HL-60 (cell line): ENCODE data around the gene FGF10.

Source experiments
- DNase-seq, 2 experiments: peaks; one replicate each; pipeline ENCODE4 v3.0.0-alpha.2; 2010 to 2020; ENCODE audit warnings: low read depth in 1 of 2, low spot score in 1 of 2
- H3K27ac ChIP-seq: fragments of 250-450 bp; sonication (Bioruptor Pico); replicated peaks from 2 replicates; pipeline ENCODE4 v1.5.1; 2020; ENCODE audit warnings: mild to moderate bottlenecking, moderate library complexity
- H3K27me3 ChIP-seq: fragments of 250-450 bp; sonication (Bioruptor Pico); 2 replicates; pipeline ENCODE4 v1.5.1; 2021; ENCODE audit warnings: mild to moderate bottlenecking, moderate library complexity; ENCODE audit not compliant: insufficient read depth, poor library complexity, severe bottlenecking
- H3K4me3 ChIP-seq: replicated peaks from 2 replicates; pipeline ENCODE4 v1.5.1; 2011; ENCODE audit warnings: mild to moderate bottlenecking, control low read depth, low read length; ENCODE audit not compliant: insufficient read depth
- CTCF ChIP-seq: IDR thresholded peaks from one replicate; pipeline ENCODE4 v1.5.1; 2011; ENCODE audit warnings: low read length, control low read depth, inconsistent platforms; ENCODE audit not compliant: insufficient read depth
- GABPA ChIP-seq: IDR thresholded peaks from 2 replicates; pipeline ENCODE4 v1.6.1; 2012; ENCODE audit warnings: low read depth
- POLR2AphosphoS5 ChIP-seq: IDR thresholded peaks from 2 replicates; pipeline ENCODE4 v1.6.1; 2012; ENCODE audit warnings: low read depth
- REST ChIP-seq: IDR thresholded peaks from 2 replicates; pipeline ENCODE4 v1.6.1; 2012; ENCODE audit warnings: low read depth; ENCODE audit not compliant: insufficient replicate concordance
- SPI1 ChIP-seq: IDR thresholded peaks from 2 replicates; pipeline ENCODE4 v1.6.1; 2012; ENCODE audit warnings: low read depth, mild to moderate bottlenecking, borderline replicate concordance

Gene FGF10

GRCh38 chr5:44389823-44390143 is 563 bp upstream of the FGF10 start:
- no peak for TF ChIP-seq CTCF
- TF ChIP-seq REST = no peak
- no peak for TF ChIP-seq SPI1
- TF ChIP-seq POLR2AphosphoS5 = no peak
- no peak for TF ChIP-seq GABPA
- no peak for DNase-seq
- Histone ChIP-seq H3K4me3 (no peak overlapping the region), H3K27ac (no peak overlapping the region), H3K27me3 (peaks cover 44% of the 10 kb centered on the region)

- no peak overlapping the region for H3K27ac ChIP-seq
- TF ChIP-seq REST = no peak
- TF ChIP-seq POLR2AphosphoS5 = no peak
- TF ChIP-seq SPI1 = no peak
- no peak for TF ChIP-seq CTCF
- TF ChIP-seq GABPA = no peak
- H3K4me3 ChIP-seq = no peak overlapping the region
- peaks cover 44% of the 10 kb centered on the region for H3K27me3 ChIP-seq
- no peak for DNase-seq
Observed at GRCh38 chr5:44388321-44389089, 715 bp downstream of the FGF10 start.

GRCh38 chr5:44387921-44388320 is 1.3 kb downstream of the FGF10 start:
- TF ChIP-seq CTCF (no peak), GABPA (no peak), REST (no peak), SPI1 (no peak), POLR2AphosphoS5 (no peak)
- H3K27ac ChIP-seq = no peak overlapping the region
- DNase-seq = no peak
- H3K4me3 ChIP-seq = no peak overlapping the region
- H3K27me3 ChIP-seq = peaks cover 44% of the 10 kb centered on the region
